Measurements from ENCODE around the gene TSGA10IP.
"Not testable (repeated sequence)": the region's sequence is repeated elsewhere in the genome, so short reads cannot be mapped to it uniquely, and the experiment has no call there.

Gene TSGA10IP

GRCh38 chr11:65947133-65947532, 1.9 kb downstream of the TSGA10IP start:
- no peaks in the 10 kb centered on the region for H3K36me3 ChIP-seq (ENCODE audit: insufficient read depth, insufficient read length, low read length)
- H3K9ac ChIP-seq (ENCODE audit: insufficient read length, low read depth): peak overlapping the region; percentile 24
- peaks cover 12% of the 10 kb centered on the region for H3K4me1 ChIP-seq (ENCODE audit: insufficient read depth, insufficient read length)
- H3K27me3 ChIP-seq (ENCODE audit: insufficient read depth, insufficient read length): no peaks in the 10 kb centered on the region
- H3K9me3 ChIP-seq (ENCODE audit: insufficient read depth, low read length): no peaks in the 10 kb centered on the region
- peak overlapping the region; percentile 3 for H3K4me3 ChIP-seq (ENCODE audit: insufficient read length, low read depth)
- TF ChIP-seq YY1 (IDR thresholded peaks at IDR 0.05; ENCODE audit: insufficient read depth, insufficient read length) (no peak), ZNF274 (IDR thresholded peaks at IDR 0.05; ENCODE audit: low read depth, low read length) (no peak), SUZ12 (IDR thresholded peaks at IDR 0.05; ENCODE audit: extremely low read depth, insufficient read depth, insufficient read length) (no peak)
- no peak for DNase-seq (ENCODE audit: low read depth, low spot score)

GRCh38 chr11:65947603-65948125, 2.4 kb downstream of the TSGA10IP start:
- Histone ChIP-seq H3K27me3 (ENCODE audit: insufficient read depth, insufficient read length) (no peaks in the 10 kb centered on the region), H3K4me3 (ENCODE audit: insufficient read length, low read depth) (no peak overlapping the region), H3K36me3 (ENCODE audit: insufficient read depth, insufficient read length, low read length) (no peaks in the 10 kb centered on the region), H3K9me3 (ENCODE audit: insufficient read depth, low read length) (no peaks in the 10 kb centered on the region), H3K4me1 (ENCODE audit: insufficient read depth, insufficient read length) (peaks cover 12% of the 10 kb centered on the region), H3K9ac (ENCODE audit: insufficient read length, low read depth) (peak overlapping the region; percentile 24)
- TF ChIP-seq YY1 (IDR thresholded peaks at IDR 0.05; ENCODE audit: insufficient read depth, insufficient read length) (no peak), SUZ12 (IDR thresholded peaks at IDR 0.05; ENCODE audit: extremely low read depth, insufficient read depth, insufficient read length) (no peak), ZNF274 (IDR thresholded peaks at IDR 0.05; ENCODE audit: low read depth, low read length) (no peak)
- DNase-seq (ENCODE audit: low read depth, low spot score): no peak

- H3K27me3 ChIP-seq (ENCODE audit: insufficient read depth, insufficient read length); H3K36me3 ChIP-seq (ENCODE audit: insufficient read depth, insufficient read length, low read length); DNase-seq (ENCODE audit: low read depth, low spot score); H3K4me3 ChIP-seq (ENCODE audit: insufficient read length, low read depth); H3K9ac ChIP-seq (ENCODE audit: insufficient read length, low read depth); H3K9me3 ChIP-seq (ENCODE audit: insufficient read depth, low read length): not testable (repeated sequence)
- H3K4me1 ChIP-seq (ENCODE audit: insufficient read depth, insufficient read length): peaks cover 18% of the 10 kb centered on the region
These were observed 5.4 kb downstream of the TSGA10IP start for GRCh38 chr11:65950711-65951110.

- peaks cover 16% of the 10 kb centered on the region for H3K4me1 ChIP-seq (ENCODE audit: insufficient read depth, insufficient read length)
- DNase-seq (ENCODE audit: low read depth, low spot score); H3K9ac ChIP-seq (ENCODE audit: insufficient read length, low read depth); H3K4me3 ChIP-seq (ENCODE audit: insufficient read length, low read depth); H3K9me3 ChIP-seq (ENCODE audit: insufficient read depth, low read length); H3K36me3 ChIP-seq (ENCODE audit: insufficient read depth, insufficient read length, low read length); H3K27me3 ChIP-seq (ENCODE audit: insufficient read depth, insufficient read length): not testable (repeated sequence)
These were observed 6.4 kb downstream of the TSGA10IP start for GRCh38 chr11:65951641-65952040.

- Histone ChIP-seq H3K36me3 (ENCODE audit: insufficient read depth, insufficient read length, low read length) (no peaks in the 10 kb centered on the region), H3K9me3 (ENCODE audit: insufficient read depth, low read length) (no peaks in the 10 kb centered on the region), H3K27me3 (ENCODE audit: insufficient read depth, insufficient read length) (no peaks in the 10 kb centered on the region), H3K4me1 (ENCODE audit: insufficient read depth, insufficient read length) (peaks cover 12% of the 10 kb centered on the region), H3K4me3 (ENCODE audit: insufficient read length, low read depth) (no peak overlapping the region), H3K9ac (ENCODE audit: insufficient read length, low read depth) (no peak overlapping the region)
- no peak for DNase-seq (ENCODE audit: low read depth, low spot score)
- TF ChIP-seq ZNF274 (IDR thresholded peaks at IDR 0.05; ENCODE audit: low read depth, low read length): no peak
- TF ChIP-seq YY1 (IDR thresholded peaks at IDR 0.05; ENCODE audit: insufficient read depth, insufficient read length): no peak
- TF ChIP-seq SUZ12 (IDR thresholded peaks at IDR 0.05; ENCODE audit: extremely low read depth, insufficient read depth, insufficient read length): no peak
These were observed 6.8 kb downstream of the TSGA10IP start for GRCh38 chr11:65952052-65952521.

GRCh38 chr11:65953471-65953870, 8.2 kb downstream of the TSGA10IP start:
- H3K36me3 ChIP-seq (ENCODE audit: insufficient read depth, insufficient read length, low read length): no peaks in the 10 kb centered on the region
- H3K9ac ChIP-seq (ENCODE audit: insufficient read length, low read depth): peak overlapping the region; percentile 16
- H3K27me3 ChIP-seq (ENCODE audit: insufficient read depth, insufficient read length): no peaks in the 10 kb centered on the region
- DNase-seq (ENCODE audit: low read depth, low spot score): no peak
- peaks cover 5% of the 10 kb centered on the region for H3K4me1 ChIP-seq (ENCODE audit: insufficient read depth, insufficient read length)
- H3K4me3 ChIP-seq (ENCODE audit: insufficient read length, low read depth): no peak overlapping the region
- H3K9me3 ChIP-seq (ENCODE audit: insufficient read depth, low read length): no peaks in the 10 kb centered on the region
- TF ChIP-seq YY1 (IDR thresholded peaks at IDR 0.05; ENCODE audit: insufficient read depth, insufficient read length) (no peak), ZNF274 (IDR thresholded peaks at IDR 0.05; ENCODE audit: low read depth, low read length) (no peak), SUZ12 (IDR thresholded peaks at IDR 0.05; ENCODE audit: extremely low read depth, insufficient read depth, insufficient read length) (no peak)

- Histone ChIP-seq H3K9ac (ENCODE audit: insufficient read length, low read depth) (no peak overlapping the region), H3K9me3 (ENCODE audit: insufficient read depth, low read length) (no peaks in the 10 kb centered on the region), H3K36me3 (ENCODE audit: insufficient read depth, insufficient read length, low read length) (no peaks in the 10 kb centered on the region), H3K4me1 (ENCODE audit: insufficient read depth, insufficient read length) (peaks cover 11% of the 10 kb centered on the region), H3K27me3 (ENCODE audit: insufficient read depth, insufficient read length) (no peaks in the 10 kb centered on the region), H3K4me3 (ENCODE audit: insufficient read length, low read depth) (no peak overlapping the region)
- no peak for DNase-seq (ENCODE audit: low read depth, low spot score)
- no peak for TF ChIP-seq ZNF274 (IDR thresholded peaks at IDR 0.05; ENCODE audit: low read depth, low read length)
- TF ChIP-seq SUZ12 (IDR thresholded peaks at IDR 0.05; ENCODE audit: extremely low read depth, insufficient read depth, insufficient read length): no peak
- TF ChIP-seq YY1 (IDR thresholded peaks at IDR 0.05; ENCODE audit: insufficient read depth, insufficient read length): no peak
These were observed 9.5 kb downstream of the TSGA10IP start for GRCh38 chr11:65954771-65955170.

- H3K9ac ChIP-seq (ENCODE audit: insufficient read length, low read depth): peak overlapping the region; percentile 58
- H3K4me3 ChIP-seq (ENCODE audit: insufficient read length, low read depth): no peak overlapping the region
- no peaks in the 10 kb centered on the region for H3K9me3 ChIP-seq (ENCODE audit: insufficient read depth, low read length)
- H3K36me3 ChIP-seq (ENCODE audit: insufficient read depth, insufficient read length, low read length): no peaks in the 10 kb centered on the region
- no peaks in the 10 kb centered on the region for H3K27me3 ChIP-seq (ENCODE audit: insufficient read depth, insufficient read length)
- no peak for TF ChIP-seq ZNF274 (IDR thresholded peaks at IDR 0.05; ENCODE audit: low read depth, low read length)
- TF ChIP-seq SUZ12 (IDR thresholded peaks at IDR 0.05; ENCODE audit: extremely low read depth, insufficient read depth, insufficient read length): no peak
- no peak for TF ChIP-seq YY1 (IDR thresholded peaks at IDR 0.05; ENCODE audit: insufficient read depth, insufficient read length)
- H3K4me1 ChIP-seq (ENCODE audit: insufficient read depth, insufficient read length): peaks cover 10% of the 10 kb centered on the region
- DNase-seq (ENCODE audit: low read depth, low spot score): no peak
These were observed 13.0 kb downstream of the TSGA10IP start for GRCh38 chr11:65958291-65958690.
